Measurements from ENCODE around the gene ENAM.

The ENAM gene

DNA sequence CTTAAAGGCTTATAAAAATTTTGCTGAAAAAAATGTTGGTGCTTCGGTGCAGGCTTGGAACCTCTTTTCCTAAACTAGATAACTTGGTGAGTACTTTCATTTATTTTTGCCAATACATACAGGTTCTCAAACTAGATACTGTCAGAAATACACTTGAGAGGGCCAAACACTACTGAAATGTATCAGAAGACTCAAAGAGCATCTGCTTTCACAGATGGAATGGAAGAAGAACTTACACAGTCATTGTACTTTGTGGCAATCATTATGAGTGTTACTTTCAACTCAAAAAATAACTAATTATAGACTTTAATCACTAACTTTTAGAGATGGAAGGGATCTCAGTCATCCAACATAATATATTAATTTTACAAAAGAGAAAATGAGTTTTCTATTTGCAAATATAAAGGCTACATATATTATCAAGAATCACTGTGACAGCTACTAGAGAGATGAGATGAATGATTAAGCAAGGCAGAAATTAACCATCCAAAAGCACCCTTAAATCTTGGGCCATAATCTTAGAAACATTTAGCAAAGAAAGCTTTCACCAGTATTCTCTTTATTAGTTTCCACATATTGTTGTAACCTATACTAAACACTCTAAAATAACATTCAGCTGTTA, 1.0 kb downstream of the ENAM start:
- TF ChIP-seq, protein P1, sequence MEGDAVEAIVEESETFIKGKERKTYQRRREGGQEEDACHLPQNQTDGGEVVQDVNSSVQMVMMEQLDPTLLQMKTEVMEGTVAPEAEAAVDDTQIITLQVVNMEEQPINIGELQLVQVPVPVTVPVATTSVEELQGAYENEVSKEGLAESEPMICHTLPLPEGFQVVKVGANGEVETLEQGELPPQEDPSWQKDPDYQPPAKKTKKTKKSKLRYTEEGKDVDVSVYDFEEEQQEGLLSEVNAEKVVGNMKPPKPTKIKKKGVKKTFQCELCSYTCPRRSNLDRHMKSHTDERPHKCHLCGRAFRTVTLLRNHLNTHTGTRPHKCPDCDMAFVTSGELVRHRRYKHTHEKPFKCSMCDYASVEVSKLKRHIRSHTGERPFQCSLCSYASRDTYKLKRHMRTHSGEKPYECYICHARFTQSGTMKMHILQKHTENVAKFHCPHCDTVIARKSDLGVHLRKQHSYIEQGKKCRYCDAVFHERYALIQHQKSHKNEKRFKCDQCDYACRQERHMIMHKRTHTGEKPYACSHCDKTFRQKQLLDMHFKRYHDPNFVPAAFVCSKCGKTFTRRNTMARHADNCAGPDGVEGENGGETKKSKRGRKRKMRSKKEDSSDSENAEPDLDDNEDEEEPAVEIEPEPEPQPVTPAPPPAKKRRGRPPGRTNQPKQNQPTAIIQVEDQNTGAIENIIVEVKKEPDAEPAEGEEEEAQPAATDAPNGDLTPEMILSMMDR (IDR thresholded peaks at IDR 0.05): no peak

DNA sequence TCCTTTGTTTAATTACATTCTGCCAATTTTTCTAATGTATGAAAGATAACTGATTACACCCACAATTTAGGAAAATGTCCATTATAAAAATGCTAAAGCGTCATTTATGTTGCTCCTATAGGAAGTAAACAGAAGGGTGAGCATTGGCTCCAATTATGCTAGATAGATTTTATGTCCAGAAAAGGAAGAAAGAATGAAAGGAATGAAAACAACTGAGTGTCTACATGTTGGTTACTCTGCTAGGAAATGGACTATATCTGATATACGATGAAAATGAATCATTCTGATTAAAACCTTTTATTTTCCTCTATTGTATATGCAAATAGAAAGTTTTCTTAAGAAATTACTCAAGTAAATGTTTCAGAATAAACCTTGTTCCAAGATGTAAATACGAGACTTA, 1.6 kb downstream of the ENAM start:
- TF ChIP-seq, protein P1 (IDR thresholded peaks at IDR 0.05): no peak

DNA sequence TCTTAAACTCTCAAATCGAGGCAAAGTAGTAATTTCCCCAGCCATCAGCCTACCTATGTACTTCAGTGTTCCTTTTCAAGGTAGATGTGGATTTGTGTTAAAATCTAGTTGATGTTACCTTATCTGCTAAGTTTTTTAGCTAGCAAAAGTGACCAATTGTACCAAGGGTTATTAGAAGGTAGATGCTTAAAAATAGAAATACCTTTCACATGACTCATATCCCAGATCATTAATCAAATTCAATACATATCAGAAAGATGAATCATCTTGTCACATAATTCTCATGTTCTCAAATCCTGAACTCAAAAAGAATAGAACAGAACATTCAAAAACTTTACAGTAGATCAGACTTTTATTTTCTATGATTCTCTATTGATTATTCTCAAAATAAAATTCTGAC, 3.5 kb downstream of the ENAM start:
- TF ChIP-seq, protein P1 (IDR thresholded peaks at IDR 0.05): no peak

DNA sequence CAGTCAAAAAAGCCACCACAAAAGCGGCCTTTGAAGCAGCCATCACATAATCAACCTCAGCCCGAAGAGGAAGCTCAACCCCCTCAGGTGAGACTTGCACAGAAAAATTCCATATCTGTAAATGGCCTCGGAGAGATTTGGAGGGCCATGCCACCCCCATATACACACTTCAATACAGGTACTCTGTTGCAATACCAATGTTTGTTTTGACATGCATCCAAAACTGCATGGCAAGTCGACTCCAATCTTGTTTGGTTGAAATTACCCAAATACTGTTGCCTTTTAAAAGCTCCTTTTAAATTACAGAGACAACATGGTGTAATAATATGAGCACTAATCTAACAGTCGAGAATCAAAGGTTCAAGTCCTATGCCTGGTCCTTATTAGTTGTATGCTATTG, 5.9 kb downstream of the ENAM start:
- TF ChIP-seq, protein P1 (IDR thresholded peaks at IDR 0.05): no peak

DNA sequence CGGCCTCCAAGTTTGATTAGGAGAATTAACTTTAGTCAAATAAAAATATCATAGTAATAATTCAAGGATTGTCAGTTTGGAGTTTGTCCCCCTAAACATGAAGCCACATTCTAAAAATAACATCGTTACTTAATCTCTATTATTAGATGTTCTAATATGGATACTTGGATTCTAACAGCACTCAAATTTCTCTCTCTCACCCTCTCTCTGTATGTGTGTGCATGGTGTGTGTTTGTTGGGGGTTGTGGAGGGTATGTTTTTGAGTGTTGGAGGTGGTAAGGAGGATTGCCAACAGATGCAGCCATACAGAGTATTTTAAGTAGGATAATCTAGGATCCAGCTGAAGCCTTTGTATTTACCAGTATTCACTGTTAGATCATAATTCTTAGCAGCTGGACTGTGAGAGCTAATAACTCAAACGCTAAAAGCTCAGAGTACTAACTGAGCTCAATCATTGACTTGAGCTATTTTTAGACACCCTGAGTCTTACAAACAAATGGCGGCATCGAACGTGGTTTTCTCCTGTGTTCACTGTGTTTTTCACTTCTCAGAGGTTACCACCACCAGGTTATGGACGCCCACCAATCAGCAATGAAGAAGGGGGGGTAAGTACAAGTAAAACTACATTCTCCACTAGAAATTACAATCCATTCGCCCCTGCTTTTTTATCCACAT, 8.8 kb downstream of the ENAM start:
- TF ChIP-seq, protein P1 (IDR thresholded peaks at IDR 0.05): no peak

DNA sequence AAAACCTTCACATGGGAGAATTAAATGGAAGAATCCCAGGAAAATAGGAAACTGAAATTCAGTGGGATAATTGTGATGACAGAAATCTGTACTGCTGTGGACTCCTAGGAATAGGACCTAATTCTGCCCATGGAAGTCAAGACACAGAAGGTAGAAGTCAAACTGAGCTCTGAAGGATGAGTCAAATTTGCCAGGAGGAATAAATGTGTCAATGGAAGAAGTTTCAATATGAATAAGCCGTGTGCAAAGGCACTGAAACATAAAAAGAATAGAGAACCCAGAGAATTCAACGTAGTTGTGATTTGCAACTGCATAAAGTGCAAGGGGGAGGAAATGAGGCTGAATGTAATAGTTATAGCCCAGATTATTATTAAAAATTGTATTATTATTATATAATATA, 11.6 kb downstream of the ENAM start:
- TF ChIP-seq, protein P1 (IDR thresholded peaks at IDR 0.05): no peak

DNA sequence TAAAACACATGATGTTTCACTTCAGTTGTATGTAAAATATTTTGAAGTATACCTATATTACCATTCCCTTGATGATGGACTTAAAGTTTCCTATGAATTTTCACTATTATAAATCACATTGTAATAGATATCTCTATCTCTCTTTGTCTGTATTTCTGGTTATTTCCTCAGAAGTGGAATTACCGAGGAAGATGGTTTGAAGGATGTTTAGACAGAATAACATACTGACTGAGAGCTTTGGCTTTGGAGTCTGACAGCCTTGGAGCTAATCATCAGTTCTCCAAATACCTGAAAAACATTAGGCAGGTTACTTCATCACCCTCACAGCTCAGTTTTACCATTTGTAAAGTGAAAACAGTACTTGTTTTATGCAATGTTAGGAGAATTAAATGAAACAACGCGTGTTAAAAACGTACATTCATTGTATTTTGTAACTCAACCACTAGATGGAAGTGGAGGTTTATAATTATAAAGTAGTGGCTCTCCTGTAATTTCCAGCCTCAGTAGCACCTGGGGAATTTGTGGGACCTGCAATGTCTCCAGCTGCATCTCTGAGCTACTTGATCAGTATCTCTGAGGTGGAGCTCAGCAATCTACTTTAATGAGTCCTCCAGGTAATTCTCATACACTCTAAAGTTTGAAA, 23.4 kb downstream of the ENAM start:
- TF ChIP-seq, protein P1 (IDR thresholded peaks at IDR 0.05): peak; percentile 59
